ENCODE measurements around the gene SH2D3C.
A peak's percentile ranks its signal among the peaks of the same experiment; 100 is the strongest.

The SH2D3C gene

GRCh38 chr9:127714951-127715469 lies 63.5 kb downstream of the SH2D3C start:
- DNase-seq: no peak

GRCh38 chr9:127714020-127714750 lies 64.3 kb downstream of the SH2D3C start:
- no peak for DNase-seq

- no peak for DNase-seq
Observed at GRCh38 chr9:127712867-127713266, 65.6 kb downstream of the SH2D3C start.

- no peak for DNase-seq
Observed at GRCh38 chr9:127712371-127712770, 66.1 kb downstream of the SH2D3C start.

- DNase-seq: no peak
Observed at GRCh38 chr9:127711831-127712274, 66.6 kb downstream of the SH2D3C start.

- peak; percentile 51 for DNase-seq
Observed at GRCh38 chr9:127711226-127711701, 67.2 kb downstream of the SH2D3C start.

- no peak for DNase-seq
Observed at GRCh38 chr9:127710204-127710783, 68.2 kb downstream of the SH2D3C start.

- no peak for DNase-seq
Observed at GRCh38 chr9:127708952-127709587, 69.4 kb downstream of the SH2D3C start.

GRCh38 chr9:127707766-127708165 lies 70.7 kb downstream of the SH2D3C start:
- no peak for DNase-seq

- no peak for DNase-seq
Observed at GRCh38 chr9:127706836-127707241, 71.6 kb downstream of the SH2D3C start, which contains the start of gene CFAP157. Gene CFAP157 (plus strand): TSS chr9:127706988. CDS start chr9:127707032, 44 bp downstream.

- no peak for DNase-seq
Observed at GRCh38 chr9:127705577-127706379, 72.7 kb downstream of the SH2D3C start.

GRCh38 chr9:127703289-127703946 lies 75.0 kb downstream of the SH2D3C start:
- DNase-seq: no peak

GRCh38 chr9:127700594-127701255 lies 77.7 kb downstream of the SH2D3C start:
- DNase-seq: no peak

- no peak for DNase-seq
Observed at GRCh38 chr9:127700140-127700539, 78.3 kb downstream of the SH2D3C start.

GRCh38 chr9:127698985-127699670 lies 79.3 kb downstream of the SH2D3C start:
- DNase-seq: no peak

GRCh38 chr9:127698386-127698785 lies 80.1 kb downstream of the SH2D3C start:
- DNase-seq: no peak

- no peak for DNase-seq
Observed at GRCh38 chr9:127697575-127697974, 80.9 kb downstream of the SH2D3C start.

GRCh38 chr9:127694890-127695720 lies 83.4 kb downstream of the SH2D3C start:
- no peak for DNase-seq

- no peak for DNase-seq
Observed at GRCh38 chr9:127693697-127694096, 84.8 kb downstream of the SH2D3C start.

GRCh38 chr9:127693143-127693542 lies 85.3 kb downstream of the SH2D3C start:
- no peak for DNase-seq

Measured in GF-D8 (cell line).